Brain microvascular endothelial cell (primary cell): Measurements from ENCODE around the gene LIMK2.

ENCODE experiments used
- DNase-seq: peaks from one replicate; pipeline ENCODE4 v3.0.0-alpha.2; 2020
- H3K27ac ChIP-seq: fragments of 250-450 bp; sonication (Bioruptor Pico); 2 replicates; pipeline ENCODE4 v1.5.1; 2020; ENCODE audit warnings: mild to moderate bottlenecking, moderate library complexity
- H3K27me3 ChIP-seq: fragments of 250-450 bp; sonication (Bioruptor Pico); replicated peaks from 2 replicates; pipeline ENCODE4 v1.5.1; 2020; ENCODE audit warnings: mild to moderate bottlenecking
- H3K36me3 ChIP-seq: fragments of 250-450 bp; sonication (Bioruptor Pico); replicated peaks from 2 replicates; pipeline ENCODE4 v1.5.1; 2020; ENCODE audit warnings: mild to moderate bottlenecking
- H3K4me3 ChIP-seq: 2 replicates; pipeline ENCODE4 v1.5.1; 2011; ENCODE audit warnings: low read depth, mild to moderate bottlenecking, control low read depth, low read length, moderate library complexity
- in situ Hi-C: cut with HindIII; loops from 2 replicates; pipeline ENCODE4 v1.10.0; 2017; ENCODE audit warnings: low sequenced_read_pairs, low pct_ligation_motif_present
- TF ChIP-seq, protein P1 (sequence below): IDR thresholded peaks from 2 replicates; pipeline ENCODE4 v1.5.1; 2011; ENCODE audit warnings: low read depth, mild to moderate bottlenecking, moderate library complexity, low read length, control low read depth, inconsistent platforms; ENCODE audit errors: missing control alignments

LIMK2 gene

GRCh38 chr22:31248965-31249958, 37.2 kb downstream of the LIMK2 start:
- in situ Hi-C loops: no loop called here
- Histone ChIP-seq H3K36me3 (no peaks in the 10 kb centered on the region), H3K4me3 (peak overlapping the region; percentile 68), H3K27ac (no peak overlapping the region), H3K27me3 (no peaks in the 10 kb centered on the region)
- TF ChIP-seq, protein P1, sequence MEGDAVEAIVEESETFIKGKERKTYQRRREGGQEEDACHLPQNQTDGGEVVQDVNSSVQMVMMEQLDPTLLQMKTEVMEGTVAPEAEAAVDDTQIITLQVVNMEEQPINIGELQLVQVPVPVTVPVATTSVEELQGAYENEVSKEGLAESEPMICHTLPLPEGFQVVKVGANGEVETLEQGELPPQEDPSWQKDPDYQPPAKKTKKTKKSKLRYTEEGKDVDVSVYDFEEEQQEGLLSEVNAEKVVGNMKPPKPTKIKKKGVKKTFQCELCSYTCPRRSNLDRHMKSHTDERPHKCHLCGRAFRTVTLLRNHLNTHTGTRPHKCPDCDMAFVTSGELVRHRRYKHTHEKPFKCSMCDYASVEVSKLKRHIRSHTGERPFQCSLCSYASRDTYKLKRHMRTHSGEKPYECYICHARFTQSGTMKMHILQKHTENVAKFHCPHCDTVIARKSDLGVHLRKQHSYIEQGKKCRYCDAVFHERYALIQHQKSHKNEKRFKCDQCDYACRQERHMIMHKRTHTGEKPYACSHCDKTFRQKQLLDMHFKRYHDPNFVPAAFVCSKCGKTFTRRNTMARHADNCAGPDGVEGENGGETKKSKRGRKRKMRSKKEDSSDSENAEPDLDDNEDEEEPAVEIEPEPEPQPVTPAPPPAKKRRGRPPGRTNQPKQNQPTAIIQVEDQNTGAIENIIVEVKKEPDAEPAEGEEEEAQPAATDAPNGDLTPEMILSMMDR: no peak
- DNase-seq: no peak

DNA sequence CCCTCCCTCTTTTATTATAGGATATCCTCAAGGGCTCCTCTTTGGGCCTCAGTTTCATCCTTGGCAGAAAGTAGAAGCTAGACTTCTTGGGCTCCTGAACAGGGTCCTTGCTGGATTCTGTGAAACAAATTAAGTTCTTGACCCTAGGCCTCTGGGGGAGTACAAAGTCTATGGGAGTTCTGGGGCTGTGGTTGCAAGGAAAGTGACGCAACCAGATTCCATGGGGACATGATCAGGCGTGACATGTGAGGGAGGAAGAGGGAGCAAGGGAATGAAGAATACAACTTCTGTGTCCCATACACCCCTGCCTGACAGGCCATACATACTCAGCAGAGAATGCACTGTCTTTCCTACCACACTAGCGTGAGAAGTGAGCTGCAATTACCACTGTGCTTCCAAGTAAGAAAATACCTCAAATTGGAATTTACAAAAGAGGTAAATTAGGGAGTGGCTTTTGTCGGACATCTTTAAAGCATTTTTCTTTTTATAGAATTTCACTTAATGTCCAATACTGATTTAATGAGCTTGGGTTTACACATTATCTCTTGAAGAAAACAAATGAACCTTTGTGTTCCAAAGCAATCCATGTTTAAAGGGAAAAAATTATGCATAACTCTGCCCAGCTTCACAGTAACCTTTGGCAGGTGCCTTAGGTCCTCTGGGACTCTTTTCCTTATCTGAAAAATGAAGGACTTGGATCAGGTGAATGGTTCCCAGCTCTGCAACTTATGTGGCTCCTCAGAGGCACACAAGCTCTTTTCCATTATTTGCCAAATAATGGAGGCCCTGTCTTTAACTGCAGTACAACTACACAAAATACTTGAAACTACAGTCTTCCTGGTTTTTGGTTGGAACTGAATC, 38.9 kb downstream of the LIMK2 start:
- H3K27ac ChIP-seq: no peak overlapping the region
- no peaks in the 10 kb centered on the region for H3K27me3 ChIP-seq
- TF ChIP-seq, protein P1: no peak
- H3K36me3 ChIP-seq: no peaks in the 10 kb centered on the region
- in situ Hi-C loops: no loop called here
- H3K4me3 ChIP-seq: peak overlapping the region; percentile 68
- DNase-seq: no peak

GRCh38 chr22:31253949-31254348, 41.9 kb downstream of the LIMK2 start:
- Histone ChIP-seq H3K27ac (no peak overlapping the region), H3K36me3 (peaks cover 5% of the 10 kb centered on the region), H3K27me3 (no peaks in the 10 kb centered on the region), H3K4me3 (no peak overlapping the region)
- DNase-seq: no peak
- TF ChIP-seq, protein P1: no peak
- in situ Hi-C loops: no loop called here

GRCh38 chr22:31259798-31260473, 47.8 kb downstream of the LIMK2 start:
- in situ Hi-C loops: no loop called here
- H3K36me3 ChIP-seq: peaks cover 36% of the 10 kb centered on the region
- no peak overlapping the region for H3K27ac ChIP-seq
- H3K27me3 ChIP-seq: no peaks in the 10 kb centered on the region
- no peak overlapping the region for H3K4me3 ChIP-seq
- DNase-seq: no peak
- TF ChIP-seq, protein P1: no peak

GRCh38 chr22:31260474-31260856, 48.4 kb downstream of the LIMK2 start:
- Histone ChIP-seq H3K4me3 (no peak overlapping the region), H3K27ac (no peak overlapping the region), H3K27me3 (no peaks in the 10 kb centered on the region), H3K36me3 (peaks cover 36% of the 10 kb centered on the region)
- DNase-seq: no peak
- in situ Hi-C loops: no loop called here
- TF ChIP-seq, protein P1: no peak
